GM12874 (cell line): ENCODE measurements around the gene MAP3K14.

Experiments
- TF ChIP-seq, protein P1 (sequence below): IDR thresholded peaks from 2 replicates; pipeline ENCODE4 v1.5.1; 2011; ENCODE audit warnings: low read depth, mild to moderate bottlenecking, control low read depth, low read length, moderate library complexity; ENCODE audit not compliant: insufficient read depth

MAP3K14 gene

DNA sequence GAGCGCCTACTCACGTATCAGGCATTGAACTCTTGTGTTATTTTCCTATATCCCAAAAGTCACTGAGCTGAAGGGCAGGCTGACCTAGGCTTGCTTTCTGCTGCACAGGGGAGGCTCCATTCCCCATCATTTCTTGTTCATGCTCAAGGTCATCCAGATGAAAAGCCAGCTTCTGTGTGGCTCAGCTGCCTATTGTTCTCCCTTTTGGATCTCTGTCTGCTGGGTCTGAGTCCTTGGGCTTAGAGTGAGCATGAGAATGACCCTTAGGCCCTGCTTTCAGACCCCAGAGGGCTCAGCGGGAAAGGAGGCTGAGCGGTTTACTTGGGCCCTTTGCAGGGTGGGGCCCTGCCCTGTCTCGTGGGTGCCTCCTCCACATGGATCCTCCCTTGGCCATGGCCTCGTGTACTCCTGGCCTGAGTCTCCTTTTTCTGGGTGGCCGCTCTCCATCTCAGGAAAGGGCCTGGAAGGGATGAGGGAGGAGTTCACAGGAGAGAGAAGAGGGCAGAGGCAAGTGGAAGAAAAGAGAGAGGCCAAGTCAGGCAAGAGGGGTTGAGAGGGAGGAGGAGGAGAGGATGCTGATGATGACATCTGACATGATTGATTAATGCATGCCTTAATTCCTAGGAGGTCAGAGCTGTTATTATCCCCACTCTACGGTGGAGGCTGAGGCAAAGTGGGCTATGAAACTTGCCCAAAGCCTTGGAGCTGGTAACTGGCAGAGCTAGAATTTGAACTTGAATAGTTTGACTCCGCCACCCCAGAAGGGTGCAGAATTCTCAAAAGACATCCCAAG is 19.8 kb upstream of the MAP3K14 start:
- TF ChIP-seq, protein P1, sequence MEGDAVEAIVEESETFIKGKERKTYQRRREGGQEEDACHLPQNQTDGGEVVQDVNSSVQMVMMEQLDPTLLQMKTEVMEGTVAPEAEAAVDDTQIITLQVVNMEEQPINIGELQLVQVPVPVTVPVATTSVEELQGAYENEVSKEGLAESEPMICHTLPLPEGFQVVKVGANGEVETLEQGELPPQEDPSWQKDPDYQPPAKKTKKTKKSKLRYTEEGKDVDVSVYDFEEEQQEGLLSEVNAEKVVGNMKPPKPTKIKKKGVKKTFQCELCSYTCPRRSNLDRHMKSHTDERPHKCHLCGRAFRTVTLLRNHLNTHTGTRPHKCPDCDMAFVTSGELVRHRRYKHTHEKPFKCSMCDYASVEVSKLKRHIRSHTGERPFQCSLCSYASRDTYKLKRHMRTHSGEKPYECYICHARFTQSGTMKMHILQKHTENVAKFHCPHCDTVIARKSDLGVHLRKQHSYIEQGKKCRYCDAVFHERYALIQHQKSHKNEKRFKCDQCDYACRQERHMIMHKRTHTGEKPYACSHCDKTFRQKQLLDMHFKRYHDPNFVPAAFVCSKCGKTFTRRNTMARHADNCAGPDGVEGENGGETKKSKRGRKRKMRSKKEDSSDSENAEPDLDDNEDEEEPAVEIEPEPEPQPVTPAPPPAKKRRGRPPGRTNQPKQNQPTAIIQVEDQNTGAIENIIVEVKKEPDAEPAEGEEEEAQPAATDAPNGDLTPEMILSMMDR: no peak

DNA sequence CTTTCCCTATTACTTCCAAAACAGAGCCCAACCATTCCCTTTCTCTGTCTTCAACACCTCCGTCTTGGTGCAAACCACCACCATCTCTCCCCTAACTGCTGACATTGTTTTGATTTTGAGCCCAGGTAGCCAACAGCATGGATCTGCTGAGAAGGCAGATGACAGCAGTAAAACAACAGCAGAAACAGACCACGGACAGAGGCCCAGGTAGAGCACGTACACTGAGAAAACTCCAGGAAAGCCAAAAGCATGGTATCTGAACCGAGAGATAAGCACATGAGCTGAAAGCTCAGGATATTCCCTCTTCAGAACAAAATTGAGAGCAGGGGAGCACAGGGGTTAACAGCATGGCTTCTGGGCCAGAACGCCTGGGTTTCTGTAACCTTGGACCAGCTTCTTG is 18.9 kb upstream of the MAP3K14 start:
- TF ChIP-seq, protein P1: no peak

DNA sequence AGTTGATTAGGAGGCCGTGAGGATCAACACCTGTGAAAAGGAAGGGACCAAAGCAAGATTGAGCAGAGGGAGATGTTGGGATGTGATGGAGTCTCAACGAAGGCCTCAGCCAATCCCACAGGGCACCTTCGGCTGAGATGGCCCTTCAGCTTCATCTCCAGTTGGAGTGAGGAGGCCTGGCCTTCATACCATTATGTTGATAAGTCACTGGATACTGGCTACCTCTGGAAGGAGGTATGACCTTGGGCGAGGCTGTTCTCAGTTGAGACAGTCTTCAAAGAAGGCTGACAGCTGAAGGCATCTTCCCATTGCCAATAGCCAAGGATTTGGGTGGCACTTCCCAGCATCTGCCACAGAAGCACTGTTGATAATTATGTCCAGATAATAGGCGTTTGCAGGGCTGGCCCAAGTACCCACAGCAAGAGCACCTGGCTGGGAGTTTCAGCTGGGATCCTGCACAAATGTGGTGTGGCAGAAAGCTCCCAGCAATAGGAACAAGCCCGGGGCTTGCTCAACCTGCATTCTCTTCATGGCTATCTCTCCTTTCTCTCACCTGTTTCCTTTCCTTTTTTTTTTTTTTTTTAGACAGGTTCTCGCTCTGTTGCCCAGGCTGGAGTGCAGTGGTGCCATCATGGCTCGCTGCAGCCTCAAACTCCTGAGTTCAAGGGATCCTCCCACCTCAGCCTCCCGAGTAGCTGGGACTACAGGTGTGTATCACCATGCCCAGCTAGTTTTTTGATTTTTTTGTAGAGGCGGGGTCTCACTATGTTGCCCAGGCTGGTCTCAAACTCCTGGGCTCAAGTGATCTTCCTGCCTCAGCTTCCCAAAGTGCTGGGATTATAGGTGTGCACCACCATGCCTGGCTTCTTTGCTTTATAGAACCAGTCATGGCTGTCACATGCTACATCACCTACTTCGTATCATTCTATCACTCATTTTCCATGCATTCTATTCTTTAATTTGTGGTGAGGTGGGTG is 18.2 kb upstream of the MAP3K14 start:
- TF ChIP-seq, protein P1: no peak

DNA sequence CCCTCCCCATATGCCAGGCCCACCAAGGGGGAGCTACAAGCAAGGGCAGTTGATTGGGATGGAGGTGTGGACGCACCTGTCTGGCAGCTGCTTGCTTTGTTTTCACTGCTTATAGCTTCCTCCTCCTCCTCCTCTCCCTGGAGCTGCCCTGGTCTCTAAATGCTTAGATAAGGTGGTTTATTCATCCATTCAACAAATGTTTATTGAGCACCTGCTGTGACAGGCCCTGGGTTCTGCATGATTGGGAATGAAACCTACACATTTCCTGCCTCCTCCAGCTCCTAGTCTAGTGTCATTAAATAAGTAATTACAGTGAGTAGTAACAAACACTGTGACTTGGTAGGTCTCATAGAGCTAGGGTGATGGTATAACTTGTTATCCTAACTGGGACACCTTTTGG is 17.4 kb upstream of the MAP3K14 start:
- TF ChIP-seq, protein P1: no peak

DNA sequence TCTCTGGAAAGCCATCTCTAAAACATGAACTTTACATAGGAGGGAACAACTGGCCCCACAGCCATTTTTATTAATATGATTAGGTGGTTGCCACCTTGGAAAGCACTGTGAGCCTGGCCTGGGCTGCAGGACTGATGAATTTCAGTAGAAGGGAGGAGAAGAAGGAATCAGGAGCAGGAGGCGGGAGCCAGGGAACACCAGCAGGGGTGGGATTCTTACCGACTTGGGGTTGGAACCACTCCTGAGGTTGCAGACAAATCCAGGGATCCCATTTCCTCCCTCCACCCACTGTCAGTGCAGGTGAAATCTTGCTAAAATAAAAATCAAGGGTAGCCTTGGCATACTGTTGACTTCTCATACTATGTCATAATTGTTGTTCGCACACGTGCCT is 16.9 kb upstream of the MAP3K14 start:
- TF ChIP-seq, protein P1: no peak

DNA sequence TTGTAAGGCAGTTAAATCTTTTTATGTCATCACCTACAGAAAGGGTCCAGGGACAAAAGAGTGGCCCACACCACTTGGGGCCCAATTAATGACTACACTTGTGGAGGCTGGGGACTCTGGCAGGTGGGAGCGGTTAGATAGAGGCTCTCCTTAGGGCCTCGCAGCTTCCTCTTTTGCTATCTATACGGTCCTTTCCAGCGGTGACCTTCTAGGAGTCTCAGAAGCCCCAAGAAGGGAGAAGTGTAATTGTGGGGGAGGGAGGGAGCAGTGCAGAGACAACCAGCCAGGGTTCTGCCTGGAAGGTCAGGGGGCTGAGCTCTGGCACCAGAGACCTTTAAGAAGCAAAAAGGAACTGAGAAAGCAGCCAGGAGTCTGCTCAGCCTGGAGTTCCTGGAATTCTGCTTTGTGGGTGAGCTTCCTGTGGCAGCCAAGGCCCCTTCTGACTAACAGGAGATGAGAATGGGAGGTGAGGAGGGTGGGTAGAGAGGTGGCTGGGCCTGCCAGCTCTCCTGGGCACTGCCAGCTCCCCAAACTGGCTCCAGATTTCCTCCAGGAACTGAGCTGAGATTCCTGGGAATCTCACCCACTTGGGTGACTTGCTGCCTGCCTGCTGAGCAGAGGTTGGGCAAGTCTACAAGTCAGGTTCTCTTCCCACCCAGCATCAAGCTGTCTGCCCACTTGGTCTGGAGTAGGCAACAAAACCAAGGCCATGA is 16.3 kb upstream of the MAP3K14 start:
- TF ChIP-seq, protein P1: no peak

DNA sequence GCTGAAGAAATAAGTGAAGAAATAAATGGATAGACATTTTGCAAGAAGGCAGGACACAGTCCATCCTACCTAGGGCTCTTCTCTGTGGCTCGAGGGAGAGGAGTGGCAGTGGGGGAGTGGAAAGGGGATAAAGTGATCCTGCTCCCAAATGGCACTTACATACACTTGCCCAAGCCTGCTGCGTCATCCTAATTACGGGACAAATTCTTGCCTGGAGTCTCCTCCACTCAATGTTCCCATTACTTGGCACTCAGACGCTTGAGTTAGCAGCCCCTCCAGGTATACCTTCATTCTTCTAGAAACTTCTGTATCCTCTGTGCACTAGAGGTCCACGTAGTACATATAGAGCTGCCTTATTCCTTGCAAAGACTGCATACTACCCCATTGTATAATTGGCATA is 15.7 kb upstream of the MAP3K14 start:
- TF ChIP-seq, protein P1: no peak
